Pancreas (tissue), 10 donors: ENCODE data around the gene NFYC. TPM values are rescaled to one million over a fixed set of nuclear protein-coding genes. Genes with fewer than 3 reads are reported as not detected.

Experiments
- ATAC-seq, 4 donors: fragments of 200-7000 bp; cut with Tn5 transposase; one replicate each; pipeline versions ENCODE4 v1.8.0 to v1.9.1; 2020; ENCODE audit warnings: mild to moderate bottlenecking in 4 of 4, moderate library complexity in 4 of 4
- DNase-seq, 6 donors: peaks; one replicate each; pipeline ENCODE4 v3.0.0-alpha.2; 2020
- FAIRE-seq: peaks from 2 replicates; lab custom pipeline; 2012; peaks lifted over from hg19 to GRCh38; lab: Jason Lieb, UNC
- H3K27ac ChIP-seq, 4 donors: fragments of 200-600 bp; sonication (generic); 1 replicate in 3 of 4; 2 replicates in 1 of 4; pipeline versions ENCODE4 v1.5.0 to v1.8.0; 2020
- H3K27me3 ChIP-seq, 4 donors: fragments of 200-600 bp; one replicate each; pipeline ENCODE4 v1.8.0; 2021
- H3K36me3 ChIP-seq, 3 donors: fragments of 200-600 bp; sonication (generic) in 1 of 3; one replicate each; pipeline versions ENCODE4 v1.5.0 to v1.8.0; 2020 to 2021
- H3K4me1 ChIP-seq, 3 donors: fragments of 200-600 bp; one replicate each; pipeline ENCODE4 v1.8.0; 2021
- H3K4me3 ChIP-seq, 4 donors: fragments of 200-600 bp; sonication (generic) in 2 of 4; one replicate each; pipeline versions ENCODE4 v1.5.0 to v1.8.0; 2020 to 2021
- H3K9me3 ChIP-seq, 4 donors: fragments of 200-600 bp; one replicate each; pipeline ENCODE4 v1.8.0; 2021
- WGBS, 2 donors: extraction: QIAGEN DNeasy Blood & Tissue Kit; methylation state at CpG; one replicate each; pipeline ENCODE4 v1.1.7; 2013; 5-methylcytosine and 5-hydroxymethylcytosine counted together
- intact Hi-C, 3 donors: fragments of 100-400 bp; cut with DNase I; formaldehyde crosslinking; loops; one replicate each; pipeline versions ENCODE4 v1.11.1 to v1.14.2; 2022
- polyA plus RNA-seq, 2 donors: library from polyadenylated mRNA; stranded (reverse); fragments of 200-250 nt; gene quantifications; one replicate each; pipeline ENCODE4 v1.2.3, GENCODE V29; 2013
- total RNA-seq, 6 donors: library from RNA; stranded (reverse); fragmentation: NEBNext Ultra II Directional in 4 of 6; extraction: Animal tissue kit (Norgen Biotek cat#: 25700) in 4 of 6; gene quantifications; one replicate each; pipeline versions ENCODE4 v1.2.1 to v1.2.4, GENCODE V29; 2021 to 2023
- TF ChIP-seq, protein P1 (sequence below), 4 donors: fragments of 200-600 bp; sonication (generic) in 3 of 4; IDR thresholded peaks; one replicate each; pipeline versions ENCODE4 v1.5.0 to v1.8.0; 2021; ENCODE audit warnings: antibody characterized with exemption in 4 of 4
- donor health status: healthy with polysubstance abuse.
- donor health status: DM: no; HTN: no; CAD: no; lungs with moderate emphysema.
- donor health status: DM: no; HTN: no; CAD: no.
- donor health status: control.
- donor health status: control.
- donor health status: Bipolar disorder and iron deficiency.
- donor health status: DM: yes; HTN: yes; CAD: no.
- donor health status: DM: no; HTN: no; CAD: no.
- donor health status: DM: no; HTN: no; CAD: no.
- donor health status: DM: yes; HTN: yes; CAD: no.

The NFYC gene
- total and polyA plus RNA-seq, 8 donors, result 21.3 to 39.6 (median 28.2) TPM

DNA sequence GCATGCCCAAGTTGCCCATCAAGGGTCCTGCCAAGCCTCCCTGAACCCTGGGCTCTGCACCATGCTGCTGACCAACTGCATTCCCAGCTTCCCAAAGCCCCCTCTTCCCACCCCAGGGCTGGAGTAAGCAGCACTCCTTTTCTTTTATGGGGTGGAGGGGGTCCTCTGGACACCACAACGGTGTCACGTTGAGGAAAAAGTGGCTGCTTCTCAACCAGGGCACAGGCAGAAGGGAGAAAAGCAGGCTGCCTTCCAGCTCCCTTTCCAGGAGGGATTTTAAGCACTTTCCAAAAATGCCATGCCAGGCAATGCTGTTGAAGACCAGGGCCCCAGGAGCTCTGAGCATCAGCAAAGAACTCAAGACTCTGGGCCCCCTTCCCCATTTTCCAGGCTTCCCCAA, 26.7 kb upstream of the NFYC start:
- no peaks in the 10 kb centered on the region for H3K9me3 ChIP-seq
- TF ChIP-seq, protein P1, sequence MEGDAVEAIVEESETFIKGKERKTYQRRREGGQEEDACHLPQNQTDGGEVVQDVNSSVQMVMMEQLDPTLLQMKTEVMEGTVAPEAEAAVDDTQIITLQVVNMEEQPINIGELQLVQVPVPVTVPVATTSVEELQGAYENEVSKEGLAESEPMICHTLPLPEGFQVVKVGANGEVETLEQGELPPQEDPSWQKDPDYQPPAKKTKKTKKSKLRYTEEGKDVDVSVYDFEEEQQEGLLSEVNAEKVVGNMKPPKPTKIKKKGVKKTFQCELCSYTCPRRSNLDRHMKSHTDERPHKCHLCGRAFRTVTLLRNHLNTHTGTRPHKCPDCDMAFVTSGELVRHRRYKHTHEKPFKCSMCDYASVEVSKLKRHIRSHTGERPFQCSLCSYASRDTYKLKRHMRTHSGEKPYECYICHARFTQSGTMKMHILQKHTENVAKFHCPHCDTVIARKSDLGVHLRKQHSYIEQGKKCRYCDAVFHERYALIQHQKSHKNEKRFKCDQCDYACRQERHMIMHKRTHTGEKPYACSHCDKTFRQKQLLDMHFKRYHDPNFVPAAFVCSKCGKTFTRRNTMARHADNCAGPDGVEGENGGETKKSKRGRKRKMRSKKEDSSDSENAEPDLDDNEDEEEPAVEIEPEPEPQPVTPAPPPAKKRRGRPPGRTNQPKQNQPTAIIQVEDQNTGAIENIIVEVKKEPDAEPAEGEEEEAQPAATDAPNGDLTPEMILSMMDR (IDR thresholded peaks at IDR 0.05), result no peak
- no peaks in the 10 kb centered on the region for H3K27me3 ChIP-seq
- H3K36me3 ChIP-seq, result no peaks in the 10 kb centered on the region
- peaks cover 0 to 3% (median 0%) of the 10 kb centered on the region in 3 donors for H3K4me1 ChIP-seq
- H3K4me3 ChIP-seq, result peak overlapping the region in 2 of 4 donors; percentile 65 to 68
- DNase-seq (no peak), FAIRE-seq (no peak), ATAC-seq (no peak)
- WGBS, 2 donors, result 72 to 83% methylated on average over 2 of the region's 2 CpGs
- intact Hi-C loops, result no loop called here
- H3K27ac ChIP-seq, result no peak overlapping the region

DNA sequence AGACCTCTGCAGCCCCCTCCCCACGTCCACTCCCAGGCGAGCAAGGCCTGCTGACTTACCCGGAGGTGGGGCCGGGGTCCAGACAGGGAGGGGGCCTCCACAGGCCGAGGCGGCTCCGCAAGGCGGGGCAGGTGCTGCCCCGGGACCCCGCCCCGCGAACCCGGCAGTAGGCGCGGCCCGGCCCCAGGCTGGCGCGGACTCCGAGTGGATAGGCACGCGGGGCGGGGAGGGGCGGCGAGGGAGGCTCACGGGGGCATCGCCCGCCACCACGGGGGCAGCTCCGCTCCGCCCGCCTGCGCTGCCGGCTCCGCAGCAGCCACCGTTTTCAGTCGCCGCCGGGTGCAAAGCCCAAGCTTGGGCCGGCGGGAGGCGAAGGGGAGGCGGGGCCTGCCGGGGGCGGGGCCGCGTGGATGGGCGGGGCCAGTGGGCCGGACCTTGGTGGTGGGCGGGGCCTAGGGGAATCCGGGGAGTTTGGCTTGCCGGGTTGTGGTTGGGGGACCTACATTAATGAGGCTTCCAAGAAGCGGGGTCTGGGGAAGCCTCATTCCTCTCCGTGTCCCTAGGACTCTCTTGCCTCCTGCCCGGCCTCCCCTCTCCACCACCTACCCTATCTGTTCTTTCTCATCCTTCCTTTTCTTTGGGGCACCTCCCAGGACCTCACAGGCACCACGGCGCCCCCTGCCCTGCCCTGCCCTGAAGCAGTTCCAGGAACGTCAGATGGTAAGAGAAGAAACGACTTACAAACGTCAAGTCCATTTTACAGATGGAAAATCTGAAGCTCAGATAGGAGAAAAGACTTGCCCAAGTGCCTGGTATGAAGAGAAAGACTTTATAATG, 26.0 kb upstream of the NFYC start, which contains the start of gene RIMS3:
RIMS3 (minus strand) TSS at position 348 of the 837 bp plus-strand sequence. CDS start 23,757 bp downstream, outside the sequence.
- no peak within 1 kb of the TSS for H3K27ac ChIP-seq
- TF ChIP-seq, protein P1 (IDR thresholded peaks at IDR 0.05), result no peak
- intact Hi-C loops, result no loop called here
- 2 to 3% methylated on average over 30 to 59 of the region's 59 CpGs for WGBS, 2 donors
- ATAC-seq, result peak; percentile 90 to 96 (median 96)
- peak within 1 kb of the TSS; percentile 55 to 68 (median 62) for H3K4me3 ChIP-seq
- no peaks in the 10 kb centered on the region for H3K9me3 ChIP-seq
- no peak for FAIRE-seq
- no peaks in the 10 kb centered on the region for H3K36me3 ChIP-seq
- DNase-seq, result peak; percentile 67 to 97 (median 86)
- no peaks in the 10 kb centered on the region for H3K27me3 ChIP-seq
- peaks cover 0 to 3% (median 0%) of the 10 kb centered on the region in 3 donors for H3K4me1 ChIP-seq

DNA sequence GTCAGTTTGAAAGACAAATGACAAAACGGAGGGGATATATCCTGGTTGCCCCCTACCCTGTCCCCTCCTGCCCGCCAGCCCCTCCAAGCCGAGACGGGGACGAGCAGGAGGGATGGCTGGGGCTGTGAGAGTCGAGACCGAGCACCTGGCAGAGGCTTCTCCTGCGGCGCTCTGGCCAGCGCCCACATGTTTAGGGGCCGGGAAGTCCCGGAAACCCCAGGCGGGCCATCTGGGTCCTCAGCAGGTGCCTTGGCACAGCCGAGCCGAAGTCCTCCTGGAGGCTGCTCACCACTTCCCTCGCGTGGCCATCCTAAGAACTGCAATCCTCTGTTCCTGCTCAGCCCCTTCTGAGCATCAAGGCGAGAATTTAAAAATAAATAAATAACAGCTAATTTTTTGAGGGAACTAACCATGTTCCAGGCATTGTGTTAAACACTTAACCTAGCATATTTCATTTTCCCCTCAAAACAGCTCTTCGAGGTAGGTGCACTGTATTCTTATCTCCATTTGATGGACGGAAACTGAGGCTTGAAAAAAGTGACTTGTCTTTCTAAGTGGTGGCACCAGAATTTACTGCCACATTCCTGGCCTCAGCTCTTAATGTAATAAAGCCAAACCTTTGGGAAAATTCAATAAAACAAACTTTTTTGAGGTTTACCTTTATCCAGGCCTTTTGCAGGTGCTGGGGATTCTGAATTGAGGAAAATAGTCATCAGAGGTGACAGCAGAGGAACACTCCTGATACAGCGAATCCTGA, 22.6 kb upstream of the NFYC start:
- no peak for FAIRE-seq

DNA sequence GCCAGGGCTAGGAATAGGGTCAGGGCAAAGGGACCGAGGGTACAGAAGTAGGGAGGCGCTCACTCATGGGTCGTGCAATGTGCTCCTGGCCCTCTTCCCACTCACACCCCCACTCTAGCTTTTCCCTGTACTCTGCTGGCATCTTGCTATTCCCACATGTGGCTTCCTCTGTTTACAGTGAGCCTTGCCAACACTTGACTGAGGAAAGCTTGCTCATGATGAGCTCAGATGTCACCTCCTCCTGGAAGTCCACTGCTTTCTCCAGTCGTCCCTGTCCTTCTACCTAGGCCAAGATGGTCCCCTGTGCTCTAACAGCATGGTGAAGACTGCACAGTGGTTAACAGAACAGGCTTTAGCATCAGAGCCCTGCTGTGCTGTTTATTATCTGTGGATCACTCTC, 18.1 kb upstream of the NFYC start:
- Histone ChIP-seq H3K4me3 (no peak overlapping the region), H3K9me3 (no peaks in the 10 kb centered on the region), H3K36me3 (no peaks in the 10 kb centered on the region), H3K4me1 (peaks cover 0 to 3% (median 0%) of the 10 kb centered on the region in 3 donors), H3K27ac (no peak overlapping the region), H3K27me3 (no peaks in the 10 kb centered on the region)
- TF ChIP-seq, protein P1 (IDR thresholded peaks at IDR 0.05), result no peak
- 82 to 88% methylated on average over 4 of the region's 4 CpGs for WGBS, 2 donors
- ATAC-seq (no peak), DNase-seq (no peak), FAIRE-seq (no peak)
- intact Hi-C loops, result no loop called here

More for the DNA sequence above, 22.6 kb upstream of the NFYC start:
- 12 to 13% methylated on average over 21 of the region's 21 CpGs for WGBS, 2 donors
- intact Hi-C loops, result no loop called here
- Histone ChIP-seq H3K27me3 (no peaks in the 10 kb centered on the region), H3K4me3 (peak overlapping the region in 2 of 4 donors; percentile 3 to 20), H3K27ac (no peak overlapping the region), H3K9me3 (no peaks in the 10 kb centered on the region), H3K36me3 (no peaks in the 10 kb centered on the region), H3K4me1 (peaks cover 0 to 3% (median 0%) of the 10 kb centered on the region in 3 donors)
- TF ChIP-seq, protein P1 (IDR thresholded peaks at IDR 0.05), result peak; percentile 91 to 98 (median 97)
- peak; percentile 55 to 90 (median 84) for ATAC-seq
- peak; percentile 74 to 94 (median 86) for DNase-seq
